Liver (tissue), 9 donors: ENCODE measurements around the gene PTPRS. TPM values are rescaled to one million over a fixed set of nuclear protein-coding genes. Genes with fewer than 3 reads are reported as not detected.

Source experiments
- DNase-seq: peaks from one replicate; pipeline ENCODE4 v3.0.0-alpha.2; 2017; ENCODE audit warnings: low spot score
- H3K27ac ChIP-seq, 2 donors: one replicate each; pipeline ENCODE4 v1.7.0; 2013; ENCODE audit warnings: inconsistent platforms in 2 of 2, low read length in 2 of 2, control low read depth in 1 of 2, low read depth in 1 of 2, mild to moderate bottlenecking in 1 of 2
- H3K27me3 ChIP-seq, 4 donors: one replicate each; pipeline versions ENCODE4 v1.6.1 to v1.7.0; 2013; ENCODE audit warnings: low read length in 3 of 4, inconsistent platforms in 1 of 4, mild to moderate bottlenecking in 1 of 4, moderate library complexity in 1 of 4; ENCODE audit not compliant: control insufficient read depth in 4 of 4, insufficient read depth in 4 of 4
- H3K36me3 ChIP-seq, 4 donors: one replicate each; pipeline versions ENCODE4 v1.6.1 to v1.7.0; 2013; ENCODE audit warnings: low read length in 3 of 4, mild to moderate bottlenecking in 3 of 4, low read depth in 1 of 4, moderate library complexity in 1 of 4; ENCODE audit not compliant: control insufficient read depth in 4 of 4, insufficient read depth in 3 of 4
- H3K4me1 ChIP-seq, 4 donors: one replicate each; pipeline versions ENCODE4 v1.6.1 to v1.7.0; 2013; ENCODE audit warnings: low read length in 3 of 4, mild to moderate bottlenecking in 3 of 4, moderate library complexity in 1 of 4; ENCODE audit not compliant: control insufficient read depth in 4 of 4, insufficient read depth in 4 of 4
- H3K4me3 ChIP-seq, 3 donors: one replicate each; pipeline versions ENCODE4 v1.6.1 to v1.7.0; 2013; ENCODE audit warnings: low read length in 3 of 3, control low read depth in 1 of 3, low read depth in 1 of 3, mild to moderate bottlenecking in 1 of 3
- H3K9ac ChIP-seq, 2 donors: one replicate each; pipeline ENCODE4 v1.7.0; 2013; ENCODE audit warnings: low read length in 2 of 2, mild to moderate bottlenecking in 2 of 2, moderate library complexity in 2 of 2, control low read depth in 1 of 2, low read depth in 1 of 2
- H3K9me3 ChIP-seq, 4 donors: one replicate each; pipeline versions ENCODE4 v1.6.1 to v1.7.0; 2013; ENCODE audit warnings: low read length in 3 of 4; ENCODE audit not compliant: control insufficient read depth in 4 of 4
- ATF3 ChIP-seq: IDR thresholded peaks from 2 replicates; pipeline ENCODE4 v1.6.1; 2016; ENCODE audit warnings: antibody characterized with exemption
- CTCF ChIP-seq: fragments of 150-350 bp; IDR thresholded peaks from 2 replicates; pipeline ENCODE4 v1.5.1; 2017; ENCODE audit warnings: improper control_type of control experiment, low read depth, low read length; ENCODE audit not compliant: missing input control
- EGR1 ChIP-seq, 2 donors: IDR thresholded peaks; 2 replicates each; pipeline ENCODE4 v1.6.1; 2016 to 2018; ENCODE audit warnings: antibody characterized with exemption in 2 of 2, low read depth in 2 of 2
- FOXA1 ChIP-seq: IDR thresholded peaks from 2 replicates; pipeline ENCODE4 v1.6.1; 2016; ENCODE audit warnings: antibody characterized with exemption
- GABPA ChIP-seq, 2 donors: IDR thresholded peaks in 1 of 2; conservative IDR thresholded peaks in 1 of 2; 2 replicates each; pipeline ENCODE4 v1.6.1; 2016; ENCODE audit warnings: antibody characterized with exemption in 2 of 2, mild to moderate bottlenecking in 1 of 2, moderate library complexity in 1 of 2
- HNF4G ChIP-seq: IDR thresholded peaks from 2 replicates; pipeline ENCODE4 v1.6.1; 2016; ENCODE audit warnings: antibody characterized with exemption
- REST ChIP-seq: IDR thresholded peaks from 2 replicates; pipeline ENCODE4 v1.6.1; 2016; ENCODE audit warnings: antibody characterized with exemption, mild to moderate bottlenecking
- RXRA ChIP-seq, 2 donors: IDR thresholded peaks; 2 replicates each; pipeline ENCODE4 v1.6.1; 2017 to 2018; ENCODE audit warnings: antibody characterized with exemption in 2 of 2, mild to moderate bottlenecking in 1 of 2
- WGBS: extraction: QIAGEN DNeasy Blood & Tissue Kit; methylation state at CpG from one replicate; pipeline ENCODE4 v1.1.7; 2013; 5-methylcytosine and 5-hydroxymethylcytosine counted together
- polyA plus RNA-seq, 2 donors: library from polyadenylated mRNA; stranded (reverse) in 1 of 2; unstranded in 1 of 2; fragments of 200-250 nt in 1 of 2; fragments of >200 nt in 1 of 2; fragmentation: Nextera tagmentation in 1 of 2; extraction: Ambion mirVana in 1 of 2; gene quantifications; one replicate each; pipeline versions ENCODE4 v1.2.1 to v1.2.3, GENCODE V29; 2013 to 2015
- total RNA-seq, 2 donors: library from RNA; depleted of rRNA; stranded (reverse); fragments of >200 nt; gene quantifications; one replicate each; pipeline ENCODE4 v1.2.3, GENCODE V29; 2014
- TF ChIP-seq, protein P1 (sequence below): IDR thresholded peaks from 2 replicates; pipeline ENCODE4 v1.6.1; 2016; ENCODE audit warnings: antibody characterized with exemption
- TF ChIP-seq, protein P2 (sequence below): IDR thresholded peaks from 2 replicates; pipeline ENCODE4 v1.6.1; 2016; ENCODE audit warnings: antibody characterized with exemption
- donor health status: healthy.
- donor health status: healthy.
- donor health status: healthy.
- donor health status: healthy.
- donor health status: healthy.

Gene PTPRS
- total and polyA plus RNA-seq, 4 donors = 1.3 to 49.7 (median 20.2) TPM

- TF ChIP-seq REST (no peak), HNF4G (no peak)
- TF ChIP-seq, protein P1, sequence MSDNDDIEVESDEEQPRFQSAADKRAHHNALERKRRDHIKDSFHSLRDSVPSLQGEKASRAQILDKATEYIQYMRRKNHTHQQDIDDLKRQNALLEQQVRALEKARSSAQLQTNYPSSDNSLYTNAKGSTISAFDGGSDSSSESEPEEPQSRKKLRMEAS = no peak
These were observed 28.6 kb downstream of the PTPRS start (continued) for GRCh38 chr19:5312058-5312457.

DNA sequence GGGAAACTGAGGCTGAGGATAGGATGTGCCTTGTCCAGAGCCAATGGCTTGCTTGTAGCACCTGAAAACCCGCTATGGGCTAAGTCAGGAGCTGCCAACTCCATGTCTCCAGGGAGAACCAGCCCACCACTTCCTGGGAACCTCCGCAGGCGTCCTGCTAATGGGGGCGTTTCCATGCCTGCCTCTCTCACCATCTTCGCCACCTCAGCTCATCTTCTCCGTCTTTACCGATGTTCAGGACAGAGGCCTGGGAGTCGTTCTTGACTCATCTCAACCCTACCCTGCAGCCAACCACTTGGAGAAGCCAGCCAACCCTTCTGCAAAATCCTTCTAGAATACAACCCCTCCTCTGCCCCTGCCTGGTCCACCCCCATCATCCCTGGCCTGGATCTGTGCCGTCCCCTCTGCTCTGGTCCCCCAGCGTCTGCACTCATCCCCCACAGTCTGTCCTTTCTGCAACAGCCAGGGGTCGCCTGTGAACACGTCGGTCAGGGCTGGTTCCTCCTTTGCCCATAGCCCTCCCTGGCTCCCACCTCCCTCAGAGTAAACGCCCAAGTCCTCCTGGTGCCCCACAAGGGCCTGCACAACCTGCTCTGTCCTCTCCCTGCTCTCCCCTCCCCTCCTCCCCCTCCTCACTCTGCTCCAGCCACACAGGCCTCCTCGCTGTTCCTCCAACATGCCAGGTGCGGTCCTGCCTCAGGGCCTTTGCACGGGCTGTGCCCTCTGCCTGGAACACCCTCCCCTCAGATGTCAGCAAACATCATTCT is 31.0 kb downstream of the PTPRS start:
- no peak for DNase-seq
- Histone ChIP-seq H3K27me3 (no peaks in the 10 kb centered on the region), H3K9me3 (no peaks in the 10 kb centered on the region), H3K27ac (no peak overlapping the region), H3K4me3 (no peak overlapping the region), H3K9ac (no peak overlapping the region), H3K36me3 (no peaks in the 10 kb centered on the region), H3K4me1 (no peaks in the 10 kb centered on the region)
- 76% methylated on average over 17 of the region's 17 CpGs for WGBS
- TF ChIP-seq RXRA (IDR thresholded peaks at IDR 0.05) = no peak

GRCh38 chr19:5308451-5309437 is 31.9 kb downstream of the PTPRS start:
- Histone ChIP-seq H3K36me3 (no peaks in the 10 kb centered on the region), H3K9ac (no peak overlapping the region), H3K27ac (no peak overlapping the region), H3K4me1 (no peaks in the 10 kb centered on the region), H3K27me3 (no peaks in the 10 kb centered on the region), H3K4me3 (no peak overlapping the region), H3K9me3 (no peaks in the 10 kb centered on the region)
- TF ChIP-seq ATF3 (no peak), GABPA (IDR thresholded peaks at IDR 0.05 in 1 of 2, conservative IDR thresholded peaks at IDR 0.05 in 1 of 2) (no peak)
- 75% methylated on average over 21 of the region's 21 CpGs for WGBS
- DNase-seq = no peak

GRCh38 chr19:5307655-5308054 is 33.0 kb downstream of the PTPRS start:
- Histone ChIP-seq H3K4me3 (no peak overlapping the region), H3K4me1 (no peaks in the 10 kb centered on the region), H3K27ac (no peak overlapping the region), H3K9me3 (no peaks in the 10 kb centered on the region), H3K9ac (no peak overlapping the region), H3K36me3 (no peaks in the 10 kb centered on the region), H3K27me3 (no peaks in the 10 kb centered on the region)
- WGBS = 94% methylated on average over 19 of the region's 19 CpGs
- no peak for DNase-seq
- no peak for TF ChIP-seq FOXA1
- no peak for TF ChIP-seq REST
- TF ChIP-seq, protein P2, sequence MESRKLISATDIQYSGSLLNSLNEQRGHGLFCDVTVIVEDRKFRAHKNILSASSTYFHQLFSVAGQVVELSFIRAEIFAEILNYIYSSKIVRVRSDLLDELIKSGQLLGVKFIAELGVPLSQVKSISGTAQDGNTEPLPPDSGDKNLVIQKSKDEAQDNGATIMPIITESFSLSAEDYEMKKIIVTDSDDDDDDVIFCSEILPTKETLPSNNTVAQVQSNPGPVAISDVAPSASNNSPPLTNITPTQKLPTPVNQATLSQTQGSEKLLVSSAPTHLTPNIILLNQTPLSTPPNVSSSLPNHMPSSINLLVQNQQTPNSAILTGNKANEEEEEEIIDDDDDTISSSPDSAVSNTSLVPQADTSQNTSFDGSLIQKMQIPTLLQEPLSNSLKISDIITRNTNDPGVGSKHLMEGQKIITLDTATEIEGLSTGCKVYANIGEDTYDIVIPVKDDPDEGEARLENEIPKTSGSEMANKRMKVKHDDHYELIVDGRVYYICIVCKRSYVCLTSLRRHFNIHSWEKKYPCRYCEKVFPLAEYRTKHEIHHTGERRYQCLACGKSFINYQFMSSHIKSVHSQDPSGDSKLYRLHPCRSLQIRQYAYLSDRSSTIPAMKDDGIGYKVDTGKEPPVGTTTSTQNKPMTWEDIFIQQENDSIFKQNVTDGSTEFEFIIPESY = no peak
- TF ChIP-seq CTCF = no peak
- no peak for TF ChIP-seq EGR1 (IDR thresholded peaks at IDR 0.05; ENCODE audit: low read depth in 2 of 2)
